Muscle layer of colon (tissue), 2 donors: ENCODE results near the gene PKIG.

Experiments
- H3K27ac ChIP-seq: one replicate; pipeline ENCODE4 v1.7.0; 2013; ENCODE audit warnings: low read depth, mild to moderate bottlenecking, low read length, moderate library complexity
- H3K27me3 ChIP-seq, 2 donors: one replicate each; pipeline ENCODE4 v1.7.0; 2013; ENCODE audit warnings: low read length in 2 of 2, mild to moderate bottlenecking in 2 of 2; ENCODE audit not compliant: insufficient read depth in 2 of 2, control insufficient read depth in 1 of 2
- H3K36me3 ChIP-seq: one replicate; pipeline ENCODE4 v1.7.0; 2013; ENCODE audit warnings: mild to moderate bottlenecking, low read length; ENCODE audit not compliant: insufficient read depth
- H3K4me1 ChIP-seq: one replicate; pipeline ENCODE4 v1.7.0; 2013; ENCODE audit warnings: mild to moderate bottlenecking, low read length; ENCODE audit not compliant: insufficient read depth
- H3K4me3 ChIP-seq, 2 donors: one replicate each; pipeline ENCODE4 v1.7.0; 2013; ENCODE audit warnings: low read length in 2 of 2, low read depth in 1 of 2, mild to moderate bottlenecking in 1 of 2, moderate library complexity in 1 of 2
- H3K9ac ChIP-seq: one replicate; pipeline ENCODE4 v1.7.0; 2013; ENCODE audit warnings: low read length
- H3K9me3 ChIP-seq: one replicate; pipeline ENCODE4 v1.7.0; 2013; ENCODE audit warnings: mild to moderate bottlenecking, low read length
- donor health status: abdominal sarcoma.
- donor health status: Adenocarcinoma of cecum.

Gene PKIG

DNA sequence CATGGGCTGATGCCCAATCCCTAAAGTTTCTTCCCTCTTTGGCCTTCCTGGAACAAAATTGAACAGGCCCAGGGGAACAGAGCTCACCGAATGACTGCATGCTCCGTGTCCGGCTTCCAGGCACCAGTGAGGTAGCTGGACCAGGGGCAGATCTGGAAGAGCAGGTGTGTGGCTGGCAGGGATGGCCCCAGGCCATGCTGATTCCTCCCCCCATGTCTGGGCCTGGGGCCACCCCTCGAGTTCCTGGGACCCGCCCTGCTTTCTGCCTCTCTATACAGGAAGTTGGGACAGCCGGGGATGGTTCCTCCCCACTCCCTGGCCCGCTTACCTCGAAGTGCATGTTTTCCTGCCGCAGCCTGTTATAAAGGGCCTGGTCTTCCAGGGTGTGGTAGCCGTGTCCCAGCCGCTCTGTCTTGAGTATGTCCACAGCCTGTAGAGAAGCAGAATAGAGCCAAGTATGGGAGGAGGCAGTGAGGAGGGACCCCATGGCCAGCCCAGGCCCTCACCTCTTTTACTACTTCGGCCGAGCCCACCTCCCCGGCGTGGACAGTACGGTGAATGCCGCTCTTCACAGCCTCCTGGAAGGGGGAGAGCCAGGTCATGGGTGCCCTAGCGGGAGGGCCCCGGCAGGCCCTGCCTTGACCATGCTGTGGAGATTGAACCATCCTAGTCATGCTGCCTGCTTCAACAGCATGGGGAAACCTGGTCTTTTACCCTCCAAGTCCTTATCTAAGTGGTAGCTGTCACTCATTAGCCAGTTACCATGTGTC is 40.3 kb downstream of the PKIG start:
- Histone ChIP-seq H3K9me3 (no peaks in the 10 kb centered on the region), H3K4me1 (no peaks in the 10 kb centered on the region), H3K27ac (no peak overlapping the region), H3K9ac (no peak overlapping the region), H3K27me3 (no peaks in the 10 kb centered on the region), H3K4me3 (no peak overlapping the region), H3K36me3 (peaks cover 56% of the 10 kb centered on the region)

GRCh38 chr20:44624152-44624551 is 41.8 kb downstream of the PKIG start:
- H3K27me3 ChIP-seq, result no peaks in the 10 kb centered on the region
- peaks cover 45% of the 10 kb centered on the region for H3K36me3 ChIP-seq
- H3K4me3 ChIP-seq, result no peak overlapping the region
- no peaks in the 10 kb centered on the region for H3K4me1 ChIP-seq
- H3K9me3 ChIP-seq, result no peaks in the 10 kb centered on the region
- no peak overlapping the region for H3K27ac ChIP-seq
- no peak overlapping the region for H3K9ac ChIP-seq

GRCh38 chr20:44624743-44625271 is 42.4 kb downstream of the PKIG start:
- H3K4me3 ChIP-seq, result no peak overlapping the region
- no peak overlapping the region for H3K27ac ChIP-seq
- H3K9me3 ChIP-seq, result no peaks in the 10 kb centered on the region
- no peaks in the 10 kb centered on the region for H3K4me1 ChIP-seq
- no peak overlapping the region for H3K9ac ChIP-seq
- peaks cover 40% of the 10 kb centered on the region for H3K36me3 ChIP-seq
- H3K27me3 ChIP-seq, result no peaks in the 10 kb centered on the region

DNA sequence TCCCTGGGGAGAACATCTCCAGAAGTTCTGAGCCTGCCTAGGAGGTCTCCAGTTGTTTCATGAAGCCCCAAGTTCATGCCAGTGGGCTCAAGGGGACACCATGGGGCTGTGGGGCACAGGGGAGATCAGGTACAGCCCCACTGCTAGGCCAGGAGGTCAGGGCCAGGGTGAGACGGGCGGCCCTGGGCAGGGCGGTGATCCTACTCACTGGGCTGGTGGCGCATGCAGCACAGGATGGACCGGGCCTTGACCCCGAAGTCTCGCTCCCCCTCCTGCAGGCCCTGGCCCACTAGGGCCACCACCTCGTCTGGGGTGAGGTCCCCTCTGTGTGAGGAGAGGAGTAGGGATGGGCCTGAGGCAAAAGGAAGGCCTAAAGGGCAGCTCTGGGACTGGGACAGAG is 43.0 kb downstream of the PKIG start:
- Histone ChIP-seq H3K27me3 (no peaks in the 10 kb centered on the region), H3K36me3 (peaks cover 34% of the 10 kb centered on the region), H3K27ac (no peak overlapping the region), H3K4me1 (no peaks in the 10 kb centered on the region), H3K4me3 (no peak overlapping the region), H3K9ac (no peak overlapping the region), H3K9me3 (no peaks in the 10 kb centered on the region)

- Histone ChIP-seq H3K27ac (no peak overlapping the region), H3K4me1 (no peaks in the 10 kb centered on the region), H3K9me3 (no peaks in the 10 kb centered on the region), H3K27me3 (no peaks in the 10 kb centered on the region), H3K9ac (no peak overlapping the region), H3K36me3 (peaks cover 26% of the 10 kb centered on the region), H3K4me3 (no peak overlapping the region)
These were observed 43.9 kb downstream of the PKIG start for GRCh38 chr20:44626278-44626677.

GRCh38 chr20:44627364-44628010 is 45.1 kb downstream of the PKIG start:
- Histone ChIP-seq H3K9ac (no peak overlapping the region), H3K36me3 (peaks cover 17% of the 10 kb centered on the region), H3K9me3 (no peaks in the 10 kb centered on the region), H3K27me3 (no peaks in the 10 kb centered on the region), H3K4me3 (no peak overlapping the region), H3K27ac (no peak overlapping the region), H3K4me1 (no peaks in the 10 kb centered on the region)

DNA sequence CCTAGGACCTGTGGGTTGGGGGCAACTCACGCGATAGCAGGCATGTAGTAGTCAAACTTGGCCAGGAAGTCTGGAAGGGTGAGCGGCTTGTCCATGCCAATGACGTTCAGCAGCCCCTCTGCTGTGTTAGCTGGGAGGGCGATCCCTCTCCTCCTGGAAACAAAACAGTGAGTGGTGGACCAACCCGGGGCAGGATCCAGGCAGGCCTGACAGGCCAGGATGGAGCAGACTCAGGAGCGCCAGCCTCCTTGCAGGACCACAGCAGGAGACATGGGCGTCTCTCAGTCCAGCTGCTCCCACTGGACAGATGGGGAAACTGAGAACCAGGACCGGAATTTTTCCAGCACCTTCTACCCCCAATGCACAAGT is 46.6 kb downstream of the PKIG start:
- H3K4me3 ChIP-seq, result no peak overlapping the region
- H3K4me1 ChIP-seq, result no peaks in the 10 kb centered on the region
- no peaks in the 10 kb centered on the region for H3K27me3 ChIP-seq
- no peak overlapping the region for H3K9ac ChIP-seq
- H3K27ac ChIP-seq, result no peak overlapping the region
- H3K36me3 ChIP-seq, result peaks cover 14% of the 10 kb centered on the region
- H3K9me3 ChIP-seq, result no peaks in the 10 kb centered on the region

GRCh38 chr20:44629542-44629941 is 47.2 kb downstream of the PKIG start:
- no peak overlapping the region for H3K4me3 ChIP-seq
- peaks cover 17% of the 10 kb centered on the region for H3K36me3 ChIP-seq
- H3K9me3 ChIP-seq, result no peaks in the 10 kb centered on the region
- H3K27ac ChIP-seq, result no peak overlapping the region
- H3K27me3 ChIP-seq, result no peaks in the 10 kb centered on the region
- H3K4me1 ChIP-seq, result no peaks in the 10 kb centered on the region
- H3K9ac ChIP-seq, result no peak overlapping the region

DNA sequence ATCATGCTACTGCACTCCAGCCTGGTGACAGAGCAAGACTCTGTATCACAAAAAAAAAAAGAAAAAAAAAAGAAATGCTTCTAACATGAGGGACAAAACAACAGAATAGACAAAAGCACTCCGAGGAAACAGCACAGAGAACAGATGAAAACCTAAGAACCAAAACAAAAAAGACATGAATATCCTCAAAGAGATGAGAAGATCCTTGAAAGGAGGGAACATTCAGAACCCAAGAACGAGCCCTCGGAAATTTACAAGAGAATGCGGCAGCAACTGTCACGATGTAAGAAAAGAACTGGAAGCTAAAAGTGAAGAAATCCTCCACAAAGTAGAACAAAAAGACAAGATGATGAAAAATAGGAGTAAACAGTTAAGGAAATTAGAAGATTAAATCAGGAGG is 47.9 kb downstream of the PKIG start:
- H3K9me3 ChIP-seq, result no peaks in the 10 kb centered on the region
- H3K27me3 ChIP-seq, result no peaks in the 10 kb centered on the region
- no peak overlapping the region for H3K27ac ChIP-seq
- H3K4me3 ChIP-seq, result no peak overlapping the region
- no peaks in the 10 kb centered on the region for H3K4me1 ChIP-seq
- no peak overlapping the region for H3K9ac ChIP-seq
- peaks cover 22% of the 10 kb centered on the region for H3K36me3 ChIP-seq

GRCh38 chr20:44632103-44632752 is 49.8 kb downstream of the PKIG start:
- Histone ChIP-seq H3K4me1 (no peaks in the 10 kb centered on the region), H3K9ac (no peak overlapping the region), H3K27ac (no peak overlapping the region), H3K9me3 (no peaks in the 10 kb centered on the region), H3K27me3 (no peaks in the 10 kb centered on the region), H3K36me3 (peaks cover 17% of the 10 kb centered on the region), H3K4me3 (no peak overlapping the region)

GRCh38 chr20:44633187-44633810 is 50.9 kb downstream of the PKIG start:
- no peak overlapping the region for H3K27ac ChIP-seq
- no peaks in the 10 kb centered on the region for H3K27me3 ChIP-seq
- no peak overlapping the region for H3K4me3 ChIP-seq
- no peak overlapping the region for H3K9ac ChIP-seq
- H3K4me1 ChIP-seq, result no peaks in the 10 kb centered on the region
- H3K36me3 ChIP-seq, result peaks cover 10% of the 10 kb centered on the region
- no peaks in the 10 kb centered on the region for H3K9me3 ChIP-seq
